Neural progenitor cell (in vitro differentiated cells): ENCODE data around the gene TLR8. TPM values are rescaled to one million over a fixed set of nuclear protein-coding genes. Genes with fewer than 3 reads are reported as not detected.
A peak's percentile ranks its signal among the peaks of the same experiment; 100 is the strongest.

Experiments
- DNase-seq: peaks from one replicate; pipeline ENCODE4 v3.0.0-alpha.2; 2016; ENCODE audit warnings: low spot score
- H2AFZ ChIP-seq: fragments of 200-600 bp; sonication (generic); replicated peaks from 2 replicates; pipeline ENCODE4 v1.6.1; 2016; ENCODE audit warnings: antibody characterized with exemption
- H3F3A ChIP-seq: fragments of 200-600 bp; sonication (generic); 2 replicates; pipeline ENCODE4 v1.6.1; 2016; ENCODE audit warnings: antibody characterized with exemption, low read depth
- H3K27ac ChIP-seq: fragments of 200-600 bp; sonication (generic); 2 replicates; pipeline ENCODE4 v1.5.1; 2016; ENCODE audit warnings: mild to moderate bottlenecking
- H3K27me3 ChIP-seq: fragments of 200-600 bp; sonication (generic); 2 replicates; pipeline ENCODE4 v1.6.1; 2016; ENCODE audit warnings: mild to moderate bottlenecking, moderate library complexity
- H3K36me3 ChIP-seq: fragments of 200-600 bp; sonication (generic); 2 replicates; pipeline ENCODE4 v1.5.1; 2016
- H3K4me1 ChIP-seq: fragments of 200-600 bp; sonication (generic); 2 replicates; pipeline ENCODE4 v1.6.1; 2016; ENCODE audit warnings: mixed run types
- H3K4me2 ChIP-seq: fragments of 200-600 bp; sonication (generic); 2 replicates; pipeline ENCODE4 v1.6.1; 2016
- H3K4me3 ChIP-seq: fragments of 200-600 bp; sonication (generic); 2 replicates; pipeline ENCODE4 v1.5.1; 2016
- H3K79me2 ChIP-seq: fragments of 200-600 bp; sonication (generic); 2 replicates; pipeline ENCODE4 v1.6.1; 2016; ENCODE audit warnings: low read depth
- H3K9ac ChIP-seq: fragments of 200-600 bp; sonication (generic); 2 replicates; pipeline ENCODE4 v1.6.1; 2016
- H3K9me3 ChIP-seq: fragments of 200-600 bp; sonication (generic); 2 replicates; pipeline ENCODE4 v1.5.1; 2016; ENCODE audit warnings: low read depth
- H4K20me1 ChIP-seq: fragments of 200-600 bp; sonication (generic); 2 replicates; pipeline ENCODE4 v1.6.1; 2016; ENCODE audit warnings: low read depth
- H3K27ac Mint-ChIP-seq: 3 replicates; pipeline ENCODE4 v1.8.0; 2021; ENCODE audit warnings: mixed read lengths
- H3K27me3 Mint-ChIP-seq: 2 replicates; pipeline ENCODE4 v1.8.0; 2022; ENCODE audit warnings: low read depth, mild to moderate bottlenecking, inconsistent platforms, moderate library complexity, mixed read lengths; ENCODE audit not compliant: insufficient read depth
- H3K36me3 Mint-ChIP-seq: 3 replicates; pipeline ENCODE4 v1.8.0; 2021; ENCODE audit warnings: mixed read lengths
- H3K4me1 Mint-ChIP-seq: 3 replicates; pipeline ENCODE4 v1.8.0; 2021; ENCODE audit warnings: mixed read lengths
- H3K4me3 Mint-ChIP-seq: 3 replicates; pipeline ENCODE4 v1.8.0; 2021; ENCODE audit warnings: mild to moderate bottlenecking, moderate library complexity, mixed read lengths
- H3K9me3 Mint-ChIP-seq: 3 replicates; pipeline ENCODE4 v1.8.0; 2020; ENCODE audit warnings: mixed read lengths
- CTCF ChIP-seq: fragments of 200-600 bp; sonication (generic); IDR thresholded peaks from 2 replicates; pipeline ENCODE4 v1.5.1; 2017; ENCODE audit warnings: antibody characterized with exemption, mild to moderate bottlenecking
- EZH2 ChIP-seq: fragments of 200-600 bp; sonication (generic); IDR thresholded peaks from 2 replicates; pipeline ENCODE4 v1.6.1; 2017; ENCODE audit warnings: antibody characterized with exemption, mild to moderate bottlenecking, moderate library complexity
- EZH2phosphoT487 ChIP-seq: fragments of 200-600 bp; sonication (generic); IDR thresholded peaks from 2 replicates; pipeline ENCODE4 v1.6.1; 2017; ENCODE audit warnings: antibody characterized with exemption
- total RNA-seq: library from RNA; depleted of rRNA; stranded (reverse); fragments of >200 nt; gene quantifications from 2 replicates; pipeline ENCODE4 v1.2.3, GENCODE V29; 2015; ENCODE audit warnings: low replicate concordance

The TLR8 gene
- total RNA-seq, 1 donor from 2014 or later = not detected

GRCh38 chrX:12970691-12971202 lies 64.3 kb downstream of the TLR8 start:
- H2AFZ ChIP-seq = peak overlapping the region; percentile 85
- H3K27me3 Mint-ChIP-seq = peaks cover 3% of the 10 kb centered on the region

DNA sequence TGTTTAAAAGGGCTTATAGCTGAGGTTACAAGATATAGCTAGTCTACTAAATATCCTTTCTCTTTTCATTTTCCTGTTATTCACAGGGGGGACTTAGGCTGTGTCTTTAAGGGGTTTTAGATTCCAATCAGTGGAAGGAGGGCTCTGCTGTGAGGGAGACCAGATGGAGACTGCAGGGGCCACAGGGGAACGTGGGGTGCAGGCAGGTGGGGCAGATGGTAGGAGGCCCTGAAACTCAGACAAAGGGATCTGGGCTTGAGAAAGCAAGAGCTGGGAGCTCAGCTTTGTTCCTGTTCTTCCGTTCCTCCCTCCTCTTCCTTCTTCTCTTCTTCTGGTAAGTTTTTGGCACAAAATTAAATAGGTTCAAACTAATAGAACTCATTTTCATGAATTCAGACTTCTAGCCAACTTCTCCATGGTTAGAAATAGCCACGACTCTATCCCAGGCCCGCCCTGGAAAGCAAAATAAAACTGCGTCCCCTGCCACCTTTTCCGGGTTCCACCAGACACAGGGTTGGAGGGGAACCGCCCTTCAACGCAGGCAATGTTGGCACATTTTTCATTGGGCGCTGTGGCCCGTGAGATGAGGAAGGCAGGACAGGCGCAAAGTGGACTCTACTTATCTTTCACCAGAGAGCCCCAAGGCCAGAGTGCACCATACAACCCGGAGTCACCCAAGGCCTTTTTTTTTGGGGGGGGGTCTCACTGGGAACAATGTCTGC lies 65.0 kb downstream of the TLR8 start:
- peaks cover 8% of the 10 kb centered on the region for H3K36me3 Mint-ChIP-seq
- peaks cover 30% of the 10 kb centered on the region for H3K4me1 Mint-ChIP-seq
- TF ChIP-seq EZH2phosphoT487 = no peak
- no peak for TF ChIP-seq CTCF
- no peak for TF ChIP-seq EZH2
- peak overlapping the region; percentile 60 for H2AFZ ChIP-seq
- H3K9me3 Mint-ChIP-seq = peaks cover 13% of the 10 kb centered on the region
- DNase-seq = no peak
- peaks cover 3% of the 10 kb centered on the region for H3K27me3 Mint-ChIP-seq
- peak overlapping the region; percentile 91 for H3K27ac Mint-ChIP-seq
- H3K79me2 ChIP-seq = peaks cover 27% of the 10 kb centered on the region
- H3F3A ChIP-seq = peaks cover 25% of the 10 kb centered on the region
- peaks cover 15% of the 10 kb centered on the region for H3K4me1 ChIP-seq
- no peaks in the 10 kb centered on the region for H3K27me3 ChIP-seq
- H3K4me3 ChIP-seq = no peak overlapping the region
- no peak overlapping the region for H3K9ac ChIP-seq
- H4K20me1 ChIP-seq = peaks cover 13% of the 10 kb centered on the region
- no peak overlapping the region for H3K27ac ChIP-seq
- H3K36me3 ChIP-seq = no peaks in the 10 kb centered on the region
- H3K9me3 ChIP-seq = no peaks in the 10 kb centered on the region
- H3K4me2 ChIP-seq = no peak overlapping the region
- H3K4me3 Mint-ChIP-seq = no peak overlapping the region

More at GRCh38 chrX:12970691-12971202, 64.3 kb downstream of the TLR8 start:
- peaks cover 4% of the 10 kb centered on the region for H3K36me3 Mint-ChIP-seq
- TF ChIP-seq CTCF (peak; percentile 65), EZH2 (no peak)
- DNase-seq = peak; percentile 74
- H3K36me3 ChIP-seq = no peaks in the 10 kb centered on the region
- no peak overlapping the region for H3K9ac ChIP-seq
- H3K9me3 Mint-ChIP-seq = peaks cover 15% of the 10 kb centered on the region
- peaks cover 17% of the 10 kb centered on the region for H3K4me1 ChIP-seq
- H3F3A ChIP-seq = peaks cover 18% of the 10 kb centered on the region
- H3K27me3 ChIP-seq = no peaks in the 10 kb centered on the region
- no peak overlapping the region for H3K27ac ChIP-seq
- H3K4me3 Mint-ChIP-seq = peak overlapping the region; percentile 30
- no peak overlapping the region for H3K4me3 ChIP-seq
- H3K9me3 ChIP-seq = no peaks in the 10 kb centered on the region
- H4K20me1 ChIP-seq = peaks cover 6% of the 10 kb centered on the region
- H3K4me2 ChIP-seq = peak overlapping the region; percentile 33
- H3K27ac Mint-ChIP-seq = peak overlapping the region; percentile 88
- H3K79me2 ChIP-seq = peaks cover 20% of the 10 kb centered on the region
- H3K4me1 Mint-ChIP-seq = peaks cover 31% of the 10 kb centered on the region

GRCh38 chrX:12972243-12972642 lies 65.8 kb downstream of the TLR8 start:
- Mint-ChIP-seq H3K4me3 (peak overlapping the region; percentile 15), H3K27me3 (peaks cover 3% of the 10 kb centered on the region), H3K4me1 (peaks cover 30% of the 10 kb centered on the region), H3K27ac (no peak overlapping the region), H3K9me3 (peaks cover 10% of the 10 kb centered on the region), H3K36me3 (peaks cover 8% of the 10 kb centered on the region)
- no peaks in the 10 kb centered on the region for H3K36me3 ChIP-seq
- DNase-seq = no peak
- peaks cover 21% of the 10 kb centered on the region for H4K20me1 ChIP-seq
- no peaks in the 10 kb centered on the region for H3K27me3 ChIP-seq
- H3K27ac ChIP-seq = no peak overlapping the region
- peaks cover 35% of the 10 kb centered on the region for H3K79me2 ChIP-seq
- no peaks in the 10 kb centered on the region for H3K9me3 ChIP-seq
- peaks cover 18% of the 10 kb centered on the region for H3K4me1 ChIP-seq
- H3K9ac ChIP-seq = no peak overlapping the region
- H3K4me2 ChIP-seq = no peak overlapping the region
- TF ChIP-seq CTCF = no peak
- H3F3A ChIP-seq = peaks cover 32% of the 10 kb centered on the region
- no peak overlapping the region for H2AFZ ChIP-seq
- H3K4me3 ChIP-seq = no peak overlapping the region

Other genes starting within 250 kb of the TLR8 start
- gene PRPS2, start 115.2 kb upstream of the TLR8 start, total RNA-seq = 21.6 and 32.2 TPM in 2 replicates
- not detected in 2 replicates for gene TLR7, start 39.5 kb upstream of the TLR8 start, total RNA-seq
- 2,407 and 3,462 TPM in 2 replicates for gene TMSB4X, start 68.5 kb downstream of the TLR8 start, total RNA-seq
- gene FAM9C, start 138.0 kb downstream of the TLR8 start, total RNA-seq = not detected in 2 replicates